ENCODE measurements around the gene MRPL21. TPM values are rescaled to one million over a fixed set of nuclear protein-coding genes. Genes with fewer than 3 reads are reported as not detected.

The MRPL21 gene
- total RNA-seq, 4 donors from 2014 or later = 40.4 to 70.0 (median 52.8) TPM

DNA sequence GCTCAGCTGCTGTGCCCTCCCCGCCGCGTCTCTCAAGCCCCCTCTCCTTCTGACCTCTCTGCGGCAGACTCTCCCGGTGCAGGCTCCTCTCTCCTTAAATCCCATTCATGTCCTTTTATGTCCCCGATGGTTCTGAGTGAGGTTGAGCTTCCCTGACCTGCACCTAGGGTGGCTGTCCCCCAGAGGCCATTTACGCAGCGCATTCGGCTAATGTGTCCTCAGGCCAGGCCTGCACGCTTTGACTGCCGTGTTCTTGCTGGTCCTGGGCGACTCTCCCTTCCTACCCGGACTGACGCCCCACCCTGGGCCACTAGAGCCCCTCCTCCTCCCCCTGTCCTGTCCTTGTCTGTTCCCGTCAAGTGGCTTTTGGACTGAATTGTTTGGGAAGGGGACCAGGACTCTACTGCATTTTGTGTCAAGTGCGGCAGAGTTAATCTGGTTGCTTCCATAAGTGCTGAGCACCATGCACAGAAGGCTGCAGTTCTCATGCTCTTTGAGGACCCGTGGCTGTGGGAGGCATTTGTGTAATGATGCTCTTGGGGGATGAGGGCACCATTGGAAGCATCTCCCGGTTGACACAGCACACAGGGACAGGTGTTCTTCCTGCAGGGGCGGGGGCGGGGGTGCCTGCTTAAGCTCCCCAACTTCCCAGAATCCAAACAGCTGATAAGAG, 37.2 kb upstream of the MRPL21 start:
- Histone ChIP-seq H3K4me1 (peaks cover 3 to 98% (median 6%) of the 10 kb centered on the region in 3 donors), H3K27me3 (no peaks in the 10 kb centered on the region), H3K9me3 (no peaks in the 10 kb centered on the region), H3K36me3 (peaks cover 0 to 52% of the 10 kb centered on the region in 2 donors), H3K4me3 (peak overlapping the region in 1 of 2 donors; percentile 27), H3K27ac (peak overlapping the region; percentile 91 to 97 (median 92))
- 90 to 91% methylated on average over 7 to 9 of the region's 20 CpGs for WGBS, 2 donors (ENCODE audit: low coverage in 1 of 2)
- ATAC-seq = no peak
- TF ChIP-seq POLR2AphosphoS5 (IDR thresholded peaks at IDR 0.05) (no peak), POLR2A (IDR thresholded peaks at IDR 0.05) (no peak), EP300 (IDR thresholded peaks at IDR 0.05) (no peak)
- TF ChIP-seq, protein P1, sequence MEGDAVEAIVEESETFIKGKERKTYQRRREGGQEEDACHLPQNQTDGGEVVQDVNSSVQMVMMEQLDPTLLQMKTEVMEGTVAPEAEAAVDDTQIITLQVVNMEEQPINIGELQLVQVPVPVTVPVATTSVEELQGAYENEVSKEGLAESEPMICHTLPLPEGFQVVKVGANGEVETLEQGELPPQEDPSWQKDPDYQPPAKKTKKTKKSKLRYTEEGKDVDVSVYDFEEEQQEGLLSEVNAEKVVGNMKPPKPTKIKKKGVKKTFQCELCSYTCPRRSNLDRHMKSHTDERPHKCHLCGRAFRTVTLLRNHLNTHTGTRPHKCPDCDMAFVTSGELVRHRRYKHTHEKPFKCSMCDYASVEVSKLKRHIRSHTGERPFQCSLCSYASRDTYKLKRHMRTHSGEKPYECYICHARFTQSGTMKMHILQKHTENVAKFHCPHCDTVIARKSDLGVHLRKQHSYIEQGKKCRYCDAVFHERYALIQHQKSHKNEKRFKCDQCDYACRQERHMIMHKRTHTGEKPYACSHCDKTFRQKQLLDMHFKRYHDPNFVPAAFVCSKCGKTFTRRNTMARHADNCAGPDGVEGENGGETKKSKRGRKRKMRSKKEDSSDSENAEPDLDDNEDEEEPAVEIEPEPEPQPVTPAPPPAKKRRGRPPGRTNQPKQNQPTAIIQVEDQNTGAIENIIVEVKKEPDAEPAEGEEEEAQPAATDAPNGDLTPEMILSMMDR (IDR thresholded peaks at IDR 0.05) = no peak

GRCh38 chr11:68939583-68940555, 36.2 kb upstream of the MRPL21 start:
- Histone ChIP-seq H3K4me3 (peak overlapping the region in 1 of 2 donors; percentile 27), H3K36me3 (peaks cover 0 to 61% of the 10 kb centered on the region in 2 donors), H3K9me3 (no peaks in the 10 kb centered on the region), H3K4me1 (peaks cover 3 to 100% (median 9%) of the 10 kb centered on the region in 3 donors), H3K27me3 (no peaks in the 10 kb centered on the region), H3K27ac (peak overlapping the region; percentile 91 to 97 (median 92))
- TF ChIP-seq, protein P1 (IDR thresholded peaks at IDR 0.05) = no peak
- no peak for TF ChIP-seq EP300 (IDR thresholded peaks at IDR 0.05)
- no peak for TF ChIP-seq POLR2AphosphoS5 (IDR thresholded peaks at IDR 0.05)
- TF ChIP-seq POLR2A (IDR thresholded peaks at IDR 0.05) = no peak
- ATAC-seq = no peak
- 67 to 83% methylated on average over 3 to 12 of the region's 33 CpGs for WGBS, 2 donors (ENCODE audit: low coverage in 1 of 2)

GRCh38 chr11:68938816-68939582, 35.4 kb upstream of the MRPL21 start:
- peaks cover 3 to 100% (median 9%) of the 10 kb centered on the region in 3 donors for H3K4me1 ChIP-seq

GRCh38 chr11:68938088-68938487, 34.5 kb upstream of the MRPL21 start:
- Histone ChIP-seq H3K27me3 (no peaks in the 10 kb centered on the region), H3K4me1 (peaks cover 0 to 100% (median 9%) of the 10 kb centered on the region in 3 donors), H3K36me3 (peaks cover 0 to 79% of the 10 kb centered on the region in 2 donors), H3K9me3 (no peaks in the 10 kb centered on the region), H3K27ac (peak overlapping the region; percentile 17 to 97 (median 92)), H3K4me3 (no peak overlapping the region)
- ATAC-seq = no peak
- WGBS, 2 donors (ENCODE audit: low coverage in 1 of 2) = 50% methylated on average over 1 to 2 of the region's 18 CpGs
- TF ChIP-seq EP300 (IDR thresholded peaks at IDR 0.05) (no peak), POLR2A (IDR thresholded peaks at IDR 0.05) (no peak)
- TF ChIP-seq, protein P1 (IDR thresholded peaks at IDR 0.05) = no peak

More at GRCh38 chr11:68938816-68939582, 35.4 kb upstream of the MRPL21 start:
- H3K4me3 ChIP-seq = no peak overlapping the region
- no peak for ATAC-seq
- 74% methylated on average over 5 of the region's 17 CpGs; no CpG with 5 or more reads in 1 of the 2 donors for WGBS, 2 donors (ENCODE audit: low coverage in 1 of 2)
- no peaks in the 10 kb centered on the region for H3K9me3 ChIP-seq
- H3K27ac ChIP-seq = peak overlapping the region; percentile 17 to 97 (median 92)
- TF ChIP-seq, protein P1 (IDR thresholded peaks at IDR 0.05) = no peak
- TF ChIP-seq POLR2A (IDR thresholded peaks at IDR 0.05) = no peak
- TF ChIP-seq POLR2AphosphoS5 (IDR thresholded peaks at IDR 0.05) = no peak
- TF ChIP-seq EP300 (IDR thresholded peaks at IDR 0.05) = no peak
- H3K27me3 ChIP-seq = no peaks in the 10 kb centered on the region
- H3K36me3 ChIP-seq = peaks cover 0 to 70% of the 10 kb centered on the region in 2 donors

All from gastroesophageal sphincter (tissue), 4 donors.